Lung (tissue), 12 donors: ENCODE results near the gene MBNL1. TPM values are rescaled to one million over a fixed set of nuclear protein-coding genes. Genes with fewer than 3 reads are reported as not detected.

ENCODE experiments used
- ATAC-seq: fragments of 200-7000 bp; cut with Tn5 transposase; one replicate; pipeline ENCODE4 v1.9.1; 2020; ENCODE audit warnings: moderate number of reproducible peaks; ENCODE audit not compliant: insufficient read depth, low FRiP score
- DNase-seq, 3 donors: peaks; one replicate each; pipeline ENCODE4 v3.0.0-alpha.2; 2013 to 2017
- H3K27ac ChIP-seq, 2 donors: one replicate each; pipeline ENCODE4 v1.5.1; 2013; ENCODE audit warnings: mild to moderate bottlenecking in 2 of 2, moderate library complexity in 2 of 2, control low read depth in 1 of 2, inconsistent platforms in 1 of 2, low read depth in 1 of 2, low read length in 1 of 2
- H3K27me3 ChIP-seq, 3 donors: one replicate each; pipeline ENCODE4 v1.5.1; 2013; ENCODE audit warnings: low read length in 2 of 3; ENCODE audit not compliant: control insufficient read depth in 3 of 3, insufficient read depth in 3 of 3
- H3K36me3 ChIP-seq, 4 donors: one replicate each; pipeline ENCODE4 v1.5.1; 2013; ENCODE audit warnings: low read length in 4 of 4, mild to moderate bottlenecking in 1 of 4, moderate library complexity in 1 of 4; ENCODE audit not compliant: control insufficient read depth in 4 of 4, insufficient read depth in 4 of 4
- H3K4me1 ChIP-seq, 5 donors: one replicate each; pipeline ENCODE4 v1.5.1; 2013; ENCODE audit warnings: low read length in 5 of 5, mild to moderate bottlenecking in 2 of 5, moderate library complexity in 1 of 5; ENCODE audit not compliant: control insufficient read depth in 5 of 5, insufficient read depth in 5 of 5
- H3K4me3 ChIP-seq: one replicate; pipeline ENCODE4 v1.5.1; 2013; ENCODE audit warnings: mild to moderate bottlenecking, control low read depth, moderate library complexity
- H3K9ac ChIP-seq, 2 donors: one replicate each; pipeline ENCODE4 v1.5.1; 2013; ENCODE audit warnings: low read length in 2 of 2, control low read depth in 1 of 2; ENCODE audit not compliant: insufficient read depth in 1 of 2
- H3K9me3 ChIP-seq, 4 donors: one replicate each; pipeline ENCODE4 v1.5.1; 2013; ENCODE audit warnings: low read length in 3 of 4, mild to moderate bottlenecking in 1 of 4, moderate library complexity in 1 of 4; ENCODE audit not compliant: control insufficient read depth in 4 of 4, insufficient read depth in 3 of 4
- CTCF ChIP-seq: IDR thresholded peaks from 2 replicates; pipeline ENCODE4 v1.5.1; 2012; ENCODE audit warnings: mild to moderate bottlenecking; ENCODE audit errors: control extremely low read depth, extremely low read depth
- WGBS, 2 donors: extraction: QIAGEN DNeasy Blood & Tissue Kit; methylation state at CpG; one replicate each; pipeline ENCODE4 v1.1.7; 2013; 5-methylcytosine and 5-hydroxymethylcytosine counted together
- polyA plus RNA-seq, 2 donors: library from polyadenylated mRNA; stranded (reverse); fragments of 200-250 nt; gene quantifications; one replicate each; pipeline ENCODE4 v1.2.1, GENCODE V29; 2013
- total RNA-seq, 2 donors: library from RNA; depleted of rRNA in 1 of 2; stranded (reverse); fragments of >200 nt in 1 of 2; gene quantifications; one replicate each; pipeline ENCODE4 v1.2.1, GENCODE V29; 2014 to 2021
- donor health status: control.
- donor health status: control.
- donor health status: Bipolar disorder and iron deficiency.
- donor health status: healthy.
- donor health status: DM: yes; HTN: yes; CAD: no.

Gene MBNL1
- total and polyA plus RNA-seq, 4 donors = 55.3 to 266 (median 165) TPM

GRCh38 chr3:152374262-152374990 is 105.7 kb downstream of the MBNL1 start:
- Histone ChIP-seq H3K36me3 (peaks cover 0 to 3% (median 1%) of the 10 kb centered on the region in 4 donors), H3K9ac (no peak overlapping the region), H3K4me1 (peaks cover 0 to 13% (median 3%) of the 10 kb centered on the region in 5 donors), H3K27me3 (no peaks in the 10 kb centered on the region), H3K27ac (peak overlapping the region in 1 of 2 donors; percentile 70), H3K9me3 (no peaks in the 10 kb centered on the region), H3K4me3 (no peak overlapping the region)
- no peak for TF ChIP-seq CTCF
- 46 to 73% methylated on average over 3 of the region's 3 CpGs for WGBS, 2 donors
- DNase-seq (no peak), ATAC-seq (peak; percentile 41)

GRCh38 chr3:152375546-152375945 is 106.8 kb downstream of the MBNL1 start:
- Histone ChIP-seq H3K36me3 (peaks cover 0 to 3% (median 2%) of the 10 kb centered on the region in 4 donors), H3K4me3 (no peak overlapping the region), H3K9ac (no peak overlapping the region), H3K9me3 (no peaks in the 10 kb centered on the region), H3K4me1 (peaks cover 0 to 13% (median 10%) of the 10 kb centered on the region in 5 donors), H3K27me3 (no peaks in the 10 kb centered on the region), H3K27ac (no peak overlapping the region)
- WGBS, 2 donors = 53 to 72% methylated on average over 3 of the region's 3 CpGs
- no peak for TF ChIP-seq CTCF
- ATAC-seq = no peak
- DNase-seq = no peak

- 23 to 49% methylated on average over 9 of the region's 9 CpGs for WGBS, 2 donors
- DNase-seq = peak in 2 of 3 donors; percentile 26 to 43
Observed at GRCh38 chr3:152376351-152377183, 107.8 kb downstream of the MBNL1 start.

More at GRCh38 chr3:152376351-152377183, 107.8 kb downstream of the MBNL1 start:
- Histone ChIP-seq H3K4me1 (peaks cover 0 to 17% (median 10%) of the 10 kb centered on the region in 5 donors), H3K9ac (no peak overlapping the region), H3K27me3 (no peaks in the 10 kb centered on the region), H3K36me3 (peaks cover 0 to 3% (median 2%) of the 10 kb centered on the region in 4 donors), H3K9me3 (no peaks in the 10 kb centered on the region), H3K27ac (peak overlapping the region in 1 of 2 donors; percentile 26), H3K4me3 (no peak overlapping the region)
- peak; percentile 16 for ATAC-seq
- TF ChIP-seq CTCF = no peak
